Stromal cell of bone marrow (primary cell): ENCODE measurements around the gene ERC1.
"Not testable (repeated sequence)": the region's sequence is repeated elsewhere in the genome, so short reads cannot be mapped to it uniquely, and the experiment has no call there.

ENCODE experiments used
- DNase-seq: peaks from one replicate; pipeline ENCODE4 v3.0.0-alpha.2; 2012; ENCODE audit warnings: low read depth

The ERC1 gene

DNA sequence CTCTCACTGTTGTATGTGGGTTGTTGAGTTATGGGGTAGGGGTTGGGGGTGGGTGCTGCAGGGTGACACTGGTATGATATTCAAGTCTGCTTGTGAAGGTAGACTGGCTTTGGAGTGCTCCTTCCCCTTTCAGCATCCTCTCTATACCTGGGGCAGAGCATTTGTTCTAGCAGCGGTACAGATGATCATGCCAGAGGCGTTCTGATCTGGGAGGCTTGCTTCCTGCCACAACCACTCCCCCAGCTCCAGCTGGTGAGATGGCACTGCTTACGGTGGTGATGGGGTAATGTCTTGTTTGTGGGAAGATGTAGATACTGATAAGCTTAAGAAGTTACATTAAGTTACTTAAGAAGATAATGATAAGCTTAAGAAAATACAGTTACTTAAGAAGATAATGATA, 131.8 kb downstream of the ERC1 start:
- no peak for DNase-seq

DNA sequence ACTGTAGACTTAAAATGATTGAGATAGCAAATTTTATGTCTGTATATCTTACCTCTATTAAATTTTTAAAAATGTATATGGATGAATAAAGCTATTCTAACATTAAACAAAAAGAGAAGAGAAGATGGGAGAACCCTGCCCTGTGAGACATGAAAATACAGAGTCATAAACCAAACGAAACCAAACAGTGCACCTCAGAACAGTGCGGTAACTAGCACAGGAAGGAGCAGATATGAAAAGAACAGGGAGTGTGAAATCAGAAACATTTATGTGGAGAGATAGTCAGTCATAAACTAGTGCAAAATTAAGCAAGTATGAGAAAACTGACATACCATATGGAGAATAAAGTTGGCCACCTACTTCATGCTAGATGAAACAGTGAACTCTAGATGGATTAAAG, 135.1 kb downstream of the ERC1 start:
- DNase-seq, result no peak

DNA sequence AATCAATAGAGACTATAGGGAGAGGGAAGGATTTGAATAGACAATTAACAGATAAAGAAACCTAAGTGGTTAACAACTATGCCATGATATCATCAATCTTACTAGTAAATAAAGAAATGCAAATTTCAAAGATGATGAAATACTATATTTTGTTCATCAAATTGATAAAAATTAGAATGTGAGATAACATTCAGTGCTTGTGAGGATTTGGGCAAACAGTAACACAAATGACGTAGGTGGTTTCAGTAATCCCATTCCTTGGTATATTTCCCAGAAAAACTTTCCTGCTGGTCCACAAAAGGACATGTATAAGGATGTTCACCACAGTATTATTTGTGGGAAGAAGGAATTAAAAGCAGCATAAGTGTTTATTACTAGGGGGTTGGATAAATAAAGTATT, 136.0 kb downstream of the ERC1 start:
- no peak for DNase-seq

DNA sequence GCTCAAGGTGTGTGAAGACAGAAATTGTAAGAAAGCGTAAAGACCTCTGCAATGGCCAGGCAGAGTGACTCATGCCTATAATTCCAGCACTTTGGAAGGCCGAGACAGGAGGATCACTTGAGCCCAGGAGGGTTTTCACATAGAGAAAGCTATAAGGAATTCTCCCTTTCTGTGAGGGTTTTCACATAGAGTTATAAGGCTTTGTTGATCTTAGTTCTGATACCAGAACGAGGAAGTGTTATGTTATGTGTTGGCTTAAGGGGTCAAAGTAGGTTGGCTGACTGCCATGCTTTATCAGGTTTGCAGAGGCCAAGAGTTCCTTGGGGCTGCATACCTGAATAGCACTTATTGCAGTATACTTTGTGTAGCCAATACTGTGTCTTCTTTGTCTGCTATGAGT, 139.1 kb downstream of the ERC1 start:
- DNase-seq, result no peak

DNA sequence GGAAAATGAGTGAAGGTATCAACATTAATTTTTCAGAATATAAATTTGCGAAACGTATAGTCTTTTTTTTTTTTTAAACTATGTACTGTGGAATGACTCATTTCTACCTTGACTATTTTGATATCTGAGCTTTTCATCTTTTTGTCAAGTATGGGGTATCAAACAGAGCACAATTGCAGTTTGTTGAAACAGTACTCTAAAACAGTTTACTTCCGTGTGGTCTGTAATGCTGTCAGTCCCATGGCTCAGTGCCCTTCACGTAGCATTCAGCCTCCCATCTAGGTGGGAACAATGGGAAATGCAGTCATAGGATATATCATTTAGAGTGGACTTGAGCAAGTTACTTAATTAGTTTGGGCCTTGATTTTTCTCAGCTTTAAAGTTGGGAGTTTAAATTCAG, 139.5 kb downstream of the ERC1 start:
- DNase-seq, result no peak

DNA sequence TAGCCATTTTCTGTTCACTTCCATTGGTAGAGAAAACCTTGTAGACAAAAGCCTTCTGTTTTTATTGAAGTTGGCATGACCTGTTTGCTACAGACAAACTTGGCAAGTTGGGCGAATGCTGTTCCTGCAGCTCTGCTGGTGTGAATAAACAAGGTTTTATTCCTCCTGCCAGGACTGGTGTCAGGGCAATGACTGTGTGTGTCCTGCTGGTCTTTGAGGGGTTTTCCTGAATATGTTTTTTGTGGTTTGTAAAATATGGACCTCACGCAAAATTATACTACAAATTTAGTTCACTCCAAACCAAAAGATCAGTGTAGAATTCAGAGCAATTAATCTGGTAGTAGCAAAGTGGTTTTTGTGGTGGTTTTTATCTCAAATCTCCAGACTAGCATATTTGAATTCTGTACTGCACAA, 140.8 kb downstream of the ERC1 start:
- no peak for DNase-seq

DNA sequence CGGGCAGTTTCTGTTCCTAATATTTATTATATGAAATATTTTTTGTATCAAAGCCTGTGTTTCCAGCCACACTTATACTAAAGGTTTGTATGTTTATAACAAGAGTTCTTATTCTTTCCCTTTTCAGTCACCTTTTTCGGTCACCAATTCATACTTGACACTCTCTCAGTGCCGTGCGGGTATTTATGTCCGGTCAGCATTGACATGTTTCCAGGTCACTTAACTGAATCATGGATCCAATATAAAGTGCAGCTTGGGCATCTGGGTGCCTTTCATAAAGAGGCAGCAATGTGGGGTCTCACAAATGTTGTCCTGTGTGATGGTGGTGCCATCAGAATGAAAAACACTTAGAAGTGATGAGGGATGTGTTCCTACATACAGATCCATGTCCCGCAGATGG, 141.3 kb downstream of the ERC1 start:
- no peak for DNase-seq

DNA sequence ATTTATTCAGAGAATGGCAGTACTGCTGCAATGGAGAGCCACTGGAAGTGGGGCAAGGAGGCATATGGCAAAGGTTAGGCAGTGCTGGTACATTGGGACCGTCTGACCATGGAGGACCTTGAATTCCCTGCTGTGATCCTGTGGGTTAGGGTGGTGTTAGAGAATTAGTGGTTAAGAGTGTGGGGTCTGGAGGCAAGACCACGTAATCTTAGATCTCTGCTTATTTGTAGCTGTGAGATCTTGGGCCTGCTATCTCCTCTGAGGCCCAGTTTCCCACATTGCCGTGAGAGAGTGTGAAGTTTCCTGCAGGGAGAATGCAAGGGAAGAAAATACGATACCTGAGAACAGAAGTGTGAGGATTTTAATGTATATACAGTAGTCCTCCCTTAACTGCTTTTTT, 147.7 kb downstream of the ERC1 start:
- no peak for DNase-seq

DNA sequence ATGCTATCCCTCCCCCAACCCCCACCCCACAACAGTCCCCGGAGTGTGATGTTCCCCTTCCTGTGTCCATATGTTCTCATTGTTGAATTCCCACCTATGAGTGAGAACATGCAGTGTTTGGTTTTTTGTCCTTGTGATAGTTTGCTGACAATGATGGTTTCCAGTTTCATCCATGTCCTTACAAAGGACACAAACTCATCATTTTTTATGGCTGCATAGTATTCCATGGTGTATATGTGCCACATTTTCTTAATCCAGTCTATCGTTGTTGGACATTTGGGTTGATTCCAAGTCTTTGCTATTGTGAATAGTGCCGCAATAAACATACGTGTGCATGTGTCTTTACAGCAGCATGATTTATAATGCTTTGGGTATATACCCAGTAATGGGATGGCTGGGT, 155.7 kb downstream of the ERC1 start:
- not testable (repeated sequence) for DNase-seq

DNA sequence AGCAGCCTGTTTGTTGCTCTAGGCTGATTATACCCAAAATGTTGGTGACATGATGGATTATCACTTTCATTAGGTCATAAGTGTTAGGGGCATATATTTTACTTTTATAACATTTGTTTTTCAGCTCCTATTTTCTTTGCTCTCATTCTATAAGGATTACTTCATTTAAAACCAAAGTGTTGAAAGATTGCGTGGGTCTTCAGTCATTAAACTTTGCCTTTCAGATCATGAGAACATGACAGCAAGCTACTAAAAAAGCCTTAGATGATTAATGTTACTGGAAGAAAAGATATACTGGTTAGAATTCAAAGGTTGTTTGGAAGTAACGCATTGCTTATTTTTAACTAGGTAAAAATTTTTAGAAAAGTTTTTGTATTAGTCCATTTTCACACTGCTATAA, 156.8 kb downstream of the ERC1 start:
- no peak for DNase-seq

DNA sequence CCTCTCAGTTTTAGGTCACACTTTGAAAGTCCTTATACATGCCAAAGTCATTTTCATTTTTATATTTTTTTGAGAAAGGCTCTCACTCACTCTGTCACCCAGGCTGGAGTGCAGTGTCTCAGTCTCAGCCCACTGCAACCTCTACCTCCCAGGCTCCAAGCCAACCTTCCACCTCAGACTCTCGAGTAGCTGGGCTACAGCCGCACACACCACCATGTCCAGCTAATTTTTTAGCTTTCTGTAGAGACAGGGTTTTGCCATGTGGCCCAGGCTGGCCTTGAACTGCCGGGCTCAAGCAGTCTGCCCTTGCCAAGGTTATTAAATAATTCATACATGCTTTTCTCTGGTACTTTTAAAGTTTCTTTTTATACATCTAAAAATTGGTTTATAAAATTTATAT, 166.0 kb downstream of the ERC1 start:
- no peak for DNase-seq

DNA sequence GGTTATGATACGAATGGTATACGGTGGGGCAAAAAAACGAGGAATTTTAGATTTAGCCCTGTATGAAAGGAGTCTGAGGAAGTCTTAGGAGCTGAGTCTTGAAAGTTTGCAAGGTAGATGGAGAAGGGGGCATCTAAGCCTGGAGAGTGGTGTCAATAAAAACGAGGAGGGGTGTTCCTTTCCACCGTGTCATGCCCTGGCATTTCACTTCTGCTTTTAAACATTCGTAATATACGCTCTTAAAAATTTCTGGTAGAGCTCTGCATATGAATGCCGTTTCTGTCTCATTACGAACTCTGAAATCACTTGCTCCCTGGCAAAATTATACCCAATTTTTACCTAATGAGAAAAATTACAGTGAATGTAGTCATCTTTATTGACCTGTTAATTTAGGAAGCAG, 170.2 kb downstream of the ERC1 start:
- no peak for DNase-seq

DNA sequence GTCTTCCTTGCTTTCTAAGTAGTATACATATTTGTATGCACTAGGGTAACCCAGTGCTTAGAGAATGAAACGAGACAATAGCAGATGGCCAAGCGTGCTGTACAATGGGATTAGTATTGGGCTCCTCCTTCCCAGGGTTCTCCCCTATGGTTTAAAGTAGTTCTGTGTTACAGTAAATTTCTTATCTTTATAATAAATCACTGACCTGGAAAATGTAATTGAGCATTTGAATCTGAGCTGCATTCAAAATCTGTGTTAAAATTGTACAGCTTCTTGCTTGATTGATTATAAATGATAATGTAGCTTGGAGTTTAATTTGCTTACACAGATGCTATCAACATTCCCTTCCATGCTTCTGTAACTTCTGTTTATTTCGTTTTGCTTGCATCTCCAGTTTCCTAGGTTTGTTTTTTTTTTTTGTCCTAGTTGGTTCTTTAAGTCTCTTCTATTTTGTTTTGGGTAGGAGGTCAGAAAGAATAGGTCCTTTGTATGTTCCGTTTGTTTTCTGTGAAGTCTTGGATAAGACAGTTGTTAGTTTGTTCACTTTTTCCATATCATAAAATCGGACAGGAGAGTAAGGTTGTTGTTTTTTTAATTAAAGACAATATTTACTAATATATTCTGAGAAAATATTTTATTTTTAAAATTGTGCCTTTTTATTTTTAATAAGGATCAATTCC, 171.2 kb downstream of the ERC1 start:
- DNase-seq, result no peak

DNA sequence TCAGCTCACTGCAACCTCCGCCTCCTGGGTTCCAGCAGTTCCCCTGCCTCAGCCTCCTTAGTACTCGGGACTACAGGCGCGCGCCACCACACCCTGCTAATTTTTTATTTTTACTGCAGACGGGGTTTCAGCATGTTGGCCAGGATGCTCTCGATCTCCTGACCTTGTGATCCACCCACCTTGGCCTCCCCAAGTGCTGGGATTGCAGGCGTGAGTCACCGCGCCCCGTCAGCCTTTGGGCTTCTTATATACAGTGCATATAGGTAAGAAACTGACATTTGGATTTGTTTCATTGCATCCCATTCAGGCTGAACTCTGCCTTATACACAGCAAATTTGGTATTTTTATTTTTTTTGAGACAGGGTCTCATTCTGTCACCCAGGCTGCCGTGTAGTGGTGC, 176.8 kb downstream of the ERC1 start:
- DNase-seq, result no peak

DNA sequence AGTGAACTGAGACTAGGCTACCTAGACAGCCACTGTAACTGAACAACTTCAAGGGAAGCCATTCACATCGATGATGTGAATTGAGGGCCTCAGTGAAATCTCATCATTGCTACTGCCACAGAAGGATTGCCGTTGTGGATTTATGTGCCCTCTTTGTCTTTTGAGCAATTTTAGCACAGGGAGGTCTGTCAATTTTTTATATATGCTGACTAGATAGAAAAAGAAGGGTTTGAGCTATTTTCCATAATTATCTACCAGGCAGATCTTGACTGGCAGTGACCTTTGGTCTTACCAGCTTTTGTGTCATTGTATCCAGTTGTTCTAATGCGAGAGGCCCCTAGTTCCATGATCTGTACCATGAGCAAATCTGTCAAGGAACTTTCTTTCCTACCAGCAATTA, 179.4 kb downstream of the ERC1 start:
- no peak for DNase-seq

DNA sequence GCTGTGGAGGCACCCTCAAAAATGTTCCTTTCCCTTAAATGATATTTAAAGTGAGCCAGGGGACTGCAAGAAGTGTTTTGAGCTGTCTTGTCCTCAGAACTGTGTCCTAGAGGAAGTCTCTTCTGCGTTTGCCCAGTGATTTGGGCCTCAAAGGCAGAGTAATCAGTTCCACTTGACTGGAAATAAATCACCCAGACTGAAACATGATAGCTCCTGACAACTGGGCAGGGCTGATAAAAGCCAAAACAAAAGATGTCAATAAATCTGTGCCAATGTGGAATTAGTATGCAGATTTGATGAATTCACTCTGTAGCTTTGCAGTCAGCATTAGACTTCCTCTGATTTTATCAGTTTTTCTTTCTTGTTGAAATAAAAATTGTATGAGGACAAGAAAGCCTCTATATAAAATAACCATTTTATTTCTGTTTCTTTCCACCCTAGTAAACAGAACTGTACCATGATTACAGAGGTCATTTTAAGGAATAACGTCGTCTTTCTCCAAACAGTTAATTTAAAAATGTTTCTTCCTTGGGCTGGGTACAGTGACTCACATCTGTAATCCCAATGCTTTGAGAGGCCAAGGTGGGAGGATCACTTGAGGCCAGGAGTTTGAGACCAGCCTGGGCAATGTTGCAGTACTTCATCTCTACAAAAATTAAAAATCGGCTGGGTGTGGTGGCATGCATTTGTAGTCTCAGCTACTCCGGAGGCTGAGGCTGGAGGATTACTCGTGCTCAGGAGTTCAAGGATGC, 180.8 kb downstream of the ERC1 start:
- DNase-seq, result no peak

DNA sequence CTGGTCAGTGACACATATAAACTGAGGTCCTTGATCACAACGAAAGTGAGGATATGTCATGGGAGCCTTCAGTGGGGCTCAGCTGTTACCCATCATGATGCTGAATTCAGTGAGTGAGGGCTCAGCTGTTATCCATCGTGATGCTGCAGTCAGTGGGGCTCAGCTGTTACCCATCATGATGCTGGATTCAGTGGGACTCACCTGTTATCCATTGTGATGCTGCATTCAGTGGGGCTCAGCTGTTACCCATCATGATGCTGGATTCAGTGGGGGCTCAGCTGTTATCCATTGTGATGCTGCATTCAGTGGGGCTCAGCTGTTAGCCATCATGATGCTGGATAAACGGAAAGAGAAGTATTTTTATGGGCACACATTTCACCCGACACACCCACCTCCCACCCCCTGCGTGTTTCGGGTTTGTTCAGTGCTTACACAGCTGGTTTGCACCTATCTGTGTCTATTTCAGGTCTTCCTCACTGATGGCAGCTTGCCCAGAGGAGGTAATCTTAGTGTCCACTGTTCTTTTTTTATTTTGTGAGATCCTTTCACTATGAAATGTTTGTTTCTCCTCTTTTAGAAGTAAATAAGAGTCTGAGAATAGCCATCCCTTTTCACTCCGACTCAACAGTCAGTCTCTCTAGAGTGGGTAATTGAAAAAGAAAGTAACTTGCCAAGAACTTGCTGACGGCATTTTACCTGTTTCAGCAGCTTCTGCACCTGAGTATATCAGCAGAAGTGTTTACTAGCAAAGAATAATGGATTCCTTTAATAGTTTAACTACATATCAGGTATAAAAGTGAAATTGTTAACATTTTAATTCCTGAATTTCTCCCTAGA, 183.0 kb downstream of the ERC1 start:
- no peak for DNase-seq

DNA sequence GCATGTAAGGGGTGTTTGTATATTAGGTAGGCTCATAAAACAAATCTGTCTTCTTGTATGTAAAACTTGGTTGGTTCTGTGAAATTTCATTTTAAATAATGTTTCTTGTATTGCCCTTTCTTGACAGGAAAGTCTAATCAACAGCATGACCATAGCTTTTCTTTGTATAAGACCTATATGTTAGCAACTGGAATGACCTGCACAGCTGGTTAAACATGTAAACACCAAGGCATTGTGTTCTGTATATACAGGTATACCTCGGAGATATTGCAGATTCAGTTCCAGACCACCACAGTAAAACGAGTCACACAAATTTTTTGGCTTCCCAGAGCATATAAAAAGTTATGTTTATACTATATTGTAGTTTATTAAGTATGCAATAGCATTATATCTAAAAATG, 183.6 kb downstream of the ERC1 start:
- DNase-seq, result no peak

DNA sequence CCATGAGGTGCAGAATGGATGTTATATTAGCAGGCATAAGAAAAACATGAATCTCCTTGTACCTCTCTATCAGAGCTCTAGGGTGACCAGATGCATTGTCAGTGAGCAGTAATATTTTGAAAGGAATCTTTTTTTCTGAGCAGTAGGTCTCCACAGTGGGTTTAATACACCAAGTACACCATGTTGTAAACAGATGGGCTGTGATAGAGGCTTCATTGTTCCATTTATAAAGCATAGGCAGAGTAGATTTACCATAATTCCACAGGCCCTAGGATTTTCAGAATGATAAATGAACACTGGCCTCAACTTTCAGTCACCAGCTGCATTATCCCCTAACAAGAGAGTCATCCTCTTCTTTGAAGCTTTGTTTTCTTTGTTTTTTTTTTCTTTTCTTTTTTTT, 185.2 kb downstream of the ERC1 start:
- DNase-seq, result no peak

DNA sequence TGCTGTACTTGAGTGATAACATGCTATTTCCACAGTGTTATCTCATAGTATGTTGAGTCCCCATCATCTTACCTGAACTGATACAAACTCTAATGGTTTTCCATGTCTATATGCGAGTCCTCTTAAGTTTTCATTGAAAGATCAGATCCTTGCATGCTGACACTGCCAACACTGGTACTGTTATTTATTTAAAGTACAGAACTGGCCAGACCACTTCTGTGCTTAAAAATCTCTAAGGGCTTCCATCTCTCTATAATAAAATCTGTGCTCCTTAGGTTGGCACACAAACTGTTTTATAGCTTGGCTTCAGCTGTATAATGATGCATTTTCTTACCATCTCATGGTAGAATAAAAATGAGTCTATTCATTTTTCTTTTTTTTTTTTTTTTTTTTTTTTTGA, 188.1 kb downstream of the ERC1 start:
- no peak for DNase-seq

DNA sequence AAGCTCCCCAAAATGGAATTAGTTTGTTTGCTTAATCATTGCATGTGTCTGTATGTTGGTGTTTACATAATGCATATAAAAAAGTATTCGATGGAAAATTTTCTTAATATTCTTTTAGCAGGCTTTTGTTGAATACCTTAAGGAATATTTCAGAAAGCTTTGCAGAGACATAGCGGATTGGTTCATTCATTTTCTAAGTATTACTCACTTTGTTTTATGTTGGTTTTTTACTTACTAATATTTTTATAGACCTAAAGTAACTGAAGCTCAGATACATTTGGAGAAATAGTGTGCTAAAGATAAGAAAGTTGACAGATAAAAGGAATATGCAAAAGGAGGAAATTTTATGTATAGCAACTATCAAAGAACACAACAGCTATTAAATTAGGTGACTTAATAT, 191.0 kb downstream of the ERC1 start:
- no peak for DNase-seq

DNA sequence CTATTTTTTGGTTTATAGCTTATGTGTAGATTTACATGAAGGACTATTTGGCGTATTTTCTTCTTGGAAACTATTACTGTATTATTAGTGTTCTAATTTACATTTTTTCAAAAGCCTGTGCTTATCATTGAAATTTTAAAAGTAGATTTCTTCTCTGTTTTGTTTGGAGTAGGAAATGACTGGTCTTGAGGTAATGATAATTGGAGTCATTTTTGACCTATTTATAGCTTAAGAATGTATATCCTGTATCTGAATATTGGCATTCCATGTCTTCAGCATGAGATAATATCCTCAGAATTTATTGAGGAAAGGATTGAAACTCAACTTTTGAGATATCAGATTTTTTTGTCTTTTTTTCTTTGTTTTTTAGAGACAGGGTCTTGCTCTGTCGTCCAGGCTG, 193.4 kb downstream of the ERC1 start:
- no peak for DNase-seq
